Activated T-cell treated with anti-CD3 and anti-CD28 coated beads, Interleukin-2, amount 50 U/mL, for 48 hours (primary cell): ENCODE measurements around the gene PAX4.

Experiments used
- DNase-seq, 2 experiments: peaks; one replicate each; pipeline ENCODE4 v3.0.0-alpha.2; 2020

The PAX4 gene

DNA sequence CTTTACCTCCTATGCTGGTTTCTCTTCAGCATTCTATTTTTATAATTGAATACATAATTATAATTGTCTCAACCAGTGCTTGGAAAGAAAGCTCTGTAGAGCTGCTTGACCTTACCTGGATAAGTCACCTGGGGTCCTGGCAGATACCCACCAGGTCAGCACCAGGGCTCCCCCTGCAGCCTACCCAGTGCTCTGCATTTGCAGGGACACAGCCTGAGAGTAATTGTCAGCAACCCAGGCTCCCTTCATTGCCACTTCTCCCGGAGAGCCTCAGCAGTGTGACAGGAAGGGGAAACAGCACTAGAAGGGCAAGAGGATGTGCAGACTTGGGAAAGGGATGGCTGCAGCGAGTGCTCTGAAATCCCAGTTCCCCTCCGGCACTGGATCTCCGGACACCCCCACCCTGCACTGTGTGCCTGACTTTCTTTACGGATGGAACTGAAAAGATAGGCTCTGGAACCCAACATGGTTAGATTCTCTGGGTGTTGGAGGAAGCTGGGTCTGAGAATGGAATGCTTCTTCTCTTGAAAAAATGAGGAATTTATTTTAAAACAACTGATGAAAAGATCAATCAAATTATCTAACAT, 11.4 kb upstream of the PAX4 start:
- DNase-seq, result peak; percentile 57 to 67

DNA sequence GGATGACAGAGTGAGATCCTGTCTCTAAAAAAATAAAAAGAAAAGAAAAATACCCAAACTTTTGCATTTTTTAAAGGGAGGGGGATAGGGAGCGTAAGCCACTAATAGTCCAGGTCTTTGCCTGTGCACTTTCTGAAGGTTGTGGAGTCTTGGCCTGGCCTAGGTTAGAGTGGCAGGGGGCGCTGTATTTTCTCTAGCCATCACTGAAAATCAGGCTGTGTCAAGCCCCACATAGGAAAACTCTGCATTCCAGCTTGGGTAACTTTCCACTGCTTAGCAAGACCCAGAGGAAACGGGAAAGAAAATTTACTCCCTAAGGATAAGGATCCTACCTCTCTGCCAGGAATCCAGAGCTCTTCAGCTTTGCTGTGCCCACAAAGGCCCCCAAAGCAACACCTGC, 10.5 kb upstream of the PAX4 start:
- DNase-seq, result no peak

DNA sequence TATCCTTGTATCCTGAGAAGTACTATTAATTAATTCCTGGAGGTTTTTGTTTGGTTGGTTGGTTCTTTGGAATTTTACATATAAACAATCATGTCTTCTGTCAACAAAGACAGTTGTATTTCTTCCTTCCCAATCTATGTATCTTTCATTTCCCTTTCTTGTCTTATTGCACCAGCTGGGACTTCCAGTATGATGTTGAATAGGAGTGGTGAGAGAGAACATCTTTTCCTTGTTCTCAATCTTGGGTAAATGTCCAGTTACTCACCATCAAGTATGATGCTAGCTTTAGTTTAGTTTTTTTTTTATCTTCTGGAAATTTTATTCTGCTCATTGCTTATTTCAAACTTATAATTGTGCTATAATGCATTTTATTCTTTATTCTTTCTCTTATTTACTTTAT, 7.4 kb upstream of the PAX4 start:
- DNase-seq, result no peak

DNA sequence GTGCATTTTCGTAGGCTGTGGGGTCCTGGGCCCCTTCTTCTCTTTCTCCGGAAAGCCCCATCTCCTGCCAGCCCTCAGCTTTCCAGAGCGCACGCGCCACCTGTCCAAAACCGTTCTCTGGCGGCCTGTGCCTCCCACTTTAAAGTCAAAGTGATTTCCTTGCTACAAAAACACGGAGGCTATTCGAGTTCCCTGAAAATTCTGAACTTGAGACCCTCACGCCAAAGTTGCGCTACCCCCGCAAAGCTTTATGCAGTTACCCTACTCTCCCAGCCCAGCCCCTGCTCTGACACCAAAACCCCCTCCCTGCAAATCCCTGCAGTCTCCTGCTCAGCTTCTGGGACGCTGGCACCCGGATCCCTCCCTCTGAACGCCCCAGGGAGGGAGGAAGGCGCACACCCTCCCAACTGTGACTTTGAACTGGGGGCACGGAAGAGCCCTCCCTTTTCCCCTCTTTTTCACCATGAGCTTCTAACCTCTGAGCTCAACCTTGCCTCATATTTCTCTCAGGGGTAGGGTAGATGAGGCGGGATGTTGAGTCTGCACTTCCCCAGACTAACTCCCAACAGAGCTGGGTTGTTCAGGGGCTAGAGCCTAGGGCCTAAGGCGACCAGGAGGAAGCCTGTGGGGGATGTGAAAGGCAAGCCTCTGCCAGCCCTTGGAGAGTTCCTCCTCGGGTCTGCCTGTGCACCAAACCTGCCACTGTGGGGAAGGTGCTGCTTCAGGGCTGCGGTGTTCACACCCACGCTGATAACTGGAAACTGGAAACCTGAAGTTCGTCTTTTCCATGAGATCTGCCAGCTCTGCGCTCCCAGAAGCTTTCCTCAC, 2.7 kb upstream of the PAX4 start:
- no peak for DNase-seq

DNA sequence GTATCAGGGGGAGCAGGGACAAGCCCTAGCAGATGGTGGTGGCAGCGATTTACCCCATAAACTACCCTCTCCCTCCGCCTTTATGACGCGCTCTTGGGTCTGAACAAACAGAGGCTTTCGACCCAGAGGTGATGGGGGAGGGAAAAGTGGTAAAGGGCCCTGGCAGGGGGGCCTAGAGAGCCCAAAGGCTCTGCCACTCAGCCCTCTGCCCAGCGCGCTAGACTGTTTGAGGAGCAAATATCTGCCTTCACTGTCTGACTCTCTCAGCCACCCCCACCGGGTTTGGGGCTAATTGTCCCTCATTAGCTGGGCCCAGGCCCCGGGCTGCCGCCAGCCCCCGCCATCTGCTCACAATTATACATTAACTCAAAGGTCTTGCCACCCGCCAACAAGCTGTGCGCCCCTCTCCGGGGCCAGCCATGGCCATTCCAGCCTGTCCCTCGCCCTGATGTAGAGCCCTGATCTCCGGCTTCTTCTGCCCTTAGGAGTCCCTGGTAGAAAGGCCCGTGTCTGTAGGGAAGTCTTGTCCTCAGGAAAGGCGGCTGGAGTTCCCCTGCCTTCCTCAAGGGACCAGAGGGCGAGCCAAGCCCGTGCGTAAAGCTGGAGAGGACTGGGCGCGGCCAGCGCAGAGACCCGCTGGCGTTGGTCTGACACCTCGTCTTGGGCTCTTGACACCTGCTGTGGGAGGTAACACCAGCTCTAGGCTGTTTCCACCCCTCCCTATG, 1.9 kb upstream of the PAX4 start:
- no peak for DNase-seq

DNA sequence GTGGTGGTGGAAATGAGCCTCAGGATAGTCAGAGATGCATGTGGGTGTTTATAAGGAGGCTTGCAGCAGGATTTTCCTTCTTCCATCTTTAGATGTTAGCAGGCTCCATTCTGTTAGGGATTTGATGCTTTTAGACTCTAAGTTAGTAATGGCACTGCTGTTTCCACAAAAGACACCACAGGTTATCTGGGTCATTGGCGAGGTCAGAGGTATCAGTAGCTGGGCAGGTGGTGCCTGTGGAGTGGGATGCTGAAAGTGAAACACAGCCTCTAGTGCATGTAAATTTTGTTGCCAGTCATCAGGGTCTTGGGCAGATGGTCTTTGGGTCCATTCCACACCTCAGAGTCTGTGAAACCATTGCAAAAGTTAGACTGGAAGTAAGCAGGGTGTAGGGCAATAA, 833 bp upstream of the PAX4 start:
- DNase-seq, result no peak

DNA sequence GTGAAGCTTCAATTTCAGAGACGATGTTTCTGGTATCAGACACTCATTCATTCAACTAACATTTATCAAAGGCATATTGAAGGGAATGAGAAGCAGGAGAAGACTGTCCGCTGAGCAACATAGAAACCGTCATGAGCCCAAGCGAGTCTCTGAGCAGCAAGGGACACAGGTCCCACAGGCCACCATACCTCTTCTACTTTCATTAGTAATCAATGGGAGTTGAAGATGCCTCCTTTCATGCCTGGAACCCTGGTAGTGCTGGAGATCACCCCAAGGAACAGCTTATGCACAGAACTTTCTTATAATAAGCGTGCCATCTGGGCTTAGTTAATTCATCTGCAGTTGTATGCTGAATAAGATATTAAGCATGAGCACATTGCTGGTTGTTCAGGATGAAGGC, 1.2 kb downstream of the PAX4 start:
- no peak for DNase-seq

DNA sequence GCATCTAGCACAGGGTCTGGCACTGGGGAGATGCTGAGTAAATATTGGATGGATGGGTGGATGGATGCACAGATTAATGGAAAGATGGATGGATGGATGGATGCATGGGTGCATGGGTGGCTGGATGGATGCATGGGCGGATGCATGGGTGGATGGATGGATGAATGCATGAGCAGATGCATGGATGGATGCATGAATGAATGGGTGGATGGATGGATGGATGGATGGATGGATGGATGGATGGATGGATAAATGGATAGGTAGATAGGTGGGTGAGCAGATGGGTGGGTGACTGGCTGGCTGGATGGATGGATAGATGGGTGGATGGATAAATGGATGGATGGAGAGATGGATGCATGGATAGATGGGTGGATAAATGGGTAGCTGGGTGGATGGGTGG, 5.7 kb downstream of the PAX4 start:
- DNase-seq, result no peak

DNA sequence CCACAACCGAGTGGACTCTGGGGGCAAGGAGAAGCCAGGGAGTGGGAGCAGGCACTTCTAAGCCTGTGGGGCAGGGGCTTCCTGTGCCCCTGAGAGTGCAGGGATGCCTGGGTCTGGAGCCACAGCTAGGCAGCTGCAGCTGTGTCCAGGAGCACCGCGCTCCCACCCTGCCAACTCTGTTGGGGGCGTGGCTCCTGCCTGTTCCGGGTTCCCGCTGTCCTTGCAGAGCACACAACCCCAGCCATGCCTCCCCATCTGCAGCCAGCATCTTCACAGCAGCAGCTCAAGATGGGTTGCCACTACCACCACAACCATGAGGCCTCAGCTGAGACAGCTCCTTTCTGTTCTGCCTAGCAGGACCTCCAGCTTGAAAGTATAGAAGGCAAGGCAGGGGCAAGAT, 8.6 kb downstream of the PAX4 start:
- DNase-seq, result no peak

DNA sequence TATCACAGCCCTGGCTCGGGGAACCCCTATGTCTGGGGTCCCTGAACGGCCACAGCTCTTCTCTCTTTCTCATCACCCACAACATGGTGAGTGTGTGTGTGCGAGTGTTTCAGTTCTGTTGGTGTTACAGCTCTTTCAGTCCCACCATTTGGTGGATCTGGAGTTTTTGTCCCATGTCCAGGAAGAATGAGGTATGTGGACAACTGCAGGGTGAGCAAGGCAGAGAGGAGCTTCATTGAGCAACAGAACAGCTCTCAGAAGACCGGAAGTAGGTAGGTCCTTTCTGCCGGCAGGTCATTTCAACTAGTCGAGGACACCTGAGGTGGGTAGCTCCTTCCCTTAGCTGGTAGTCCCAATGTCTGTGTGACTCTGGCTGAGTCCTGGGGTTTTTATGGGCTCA, 9.5 kb downstream of the PAX4 start:
- no peak for DNase-seq

DNA sequence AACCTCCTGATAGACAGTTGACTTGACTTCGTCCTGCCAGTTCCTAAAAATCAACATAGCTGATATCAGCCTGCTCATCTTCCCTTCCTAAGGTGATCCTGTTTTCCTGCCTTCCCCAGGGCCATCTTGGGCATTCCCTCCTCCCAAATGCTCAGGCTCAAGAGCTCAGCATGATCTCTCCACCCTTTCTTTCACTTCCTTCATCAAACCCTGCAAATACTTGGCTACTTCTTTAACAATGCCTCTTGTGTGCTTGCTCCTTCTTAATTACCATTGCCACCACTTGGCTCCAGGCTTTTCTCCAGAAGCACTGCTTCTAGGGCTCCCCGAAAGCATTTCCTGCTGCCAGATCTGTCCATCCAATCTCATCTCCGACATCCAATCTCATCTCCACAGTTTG, 17.1 kb downstream of the PAX4 start:
- DNase-seq, result no peak

DNA sequence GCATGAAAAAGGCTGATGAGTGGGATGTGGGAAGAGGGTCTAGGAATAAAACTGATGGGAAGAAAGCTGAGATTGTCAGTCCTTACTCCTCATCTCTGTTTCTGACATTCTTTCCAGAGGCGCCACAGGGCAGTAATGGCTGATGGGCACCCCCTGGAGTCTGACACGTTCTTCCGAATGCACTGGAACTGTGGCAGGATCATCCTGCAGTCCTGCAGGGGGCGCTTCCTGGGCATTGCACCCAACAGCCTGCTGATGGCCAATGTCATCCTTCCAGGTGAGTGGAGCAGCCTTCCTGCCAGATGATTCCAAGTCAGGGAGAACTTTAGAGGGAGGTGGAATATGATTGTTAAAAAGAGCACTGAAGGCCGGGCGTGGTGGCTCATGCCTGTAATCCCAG, 19.6 kb downstream of the PAX4 start:
- DNase-seq, result no peak

DNA sequence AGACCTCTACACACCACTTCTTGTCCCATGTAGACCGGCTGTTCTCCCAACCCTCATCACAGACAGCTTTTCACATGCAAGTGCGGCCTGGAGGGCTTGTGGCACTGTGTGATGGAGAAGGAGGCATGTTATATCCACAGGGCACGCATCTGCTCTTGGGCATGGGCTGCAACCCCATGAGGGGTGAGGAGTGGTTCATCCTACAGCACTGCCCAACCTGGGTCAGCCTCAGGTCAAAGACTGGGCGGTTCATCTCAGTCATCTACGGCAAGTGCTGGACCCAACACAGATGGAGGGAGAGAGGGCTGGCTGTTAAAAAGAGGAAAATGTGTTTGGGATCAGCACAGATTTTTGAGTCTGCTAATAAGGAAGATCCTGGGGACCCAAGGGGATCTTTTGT, 22.2 kb downstream of the PAX4 start:
- no peak for DNase-seq

DNA sequence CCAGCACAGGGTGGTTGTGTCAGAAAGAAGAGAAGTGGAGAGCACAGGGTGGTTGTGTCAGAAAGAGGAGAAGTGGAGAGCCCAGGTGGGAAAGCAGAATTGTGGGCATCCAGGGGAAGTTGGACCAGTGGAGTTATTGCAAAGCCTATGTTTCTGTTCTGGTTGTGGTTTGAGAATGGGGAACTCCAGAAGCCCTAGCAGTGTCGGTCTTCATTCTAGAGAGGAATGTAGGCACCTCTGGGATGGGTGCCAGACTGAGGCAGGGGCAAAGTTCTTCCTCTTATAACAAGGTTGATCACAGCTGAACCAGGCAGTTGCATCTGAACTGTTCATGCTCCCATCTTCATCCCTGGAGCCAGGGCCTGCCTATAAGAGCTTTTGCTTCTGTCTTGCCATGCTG, 23.5 kb downstream of the PAX4 start:
- no peak for DNase-seq

DNA sequence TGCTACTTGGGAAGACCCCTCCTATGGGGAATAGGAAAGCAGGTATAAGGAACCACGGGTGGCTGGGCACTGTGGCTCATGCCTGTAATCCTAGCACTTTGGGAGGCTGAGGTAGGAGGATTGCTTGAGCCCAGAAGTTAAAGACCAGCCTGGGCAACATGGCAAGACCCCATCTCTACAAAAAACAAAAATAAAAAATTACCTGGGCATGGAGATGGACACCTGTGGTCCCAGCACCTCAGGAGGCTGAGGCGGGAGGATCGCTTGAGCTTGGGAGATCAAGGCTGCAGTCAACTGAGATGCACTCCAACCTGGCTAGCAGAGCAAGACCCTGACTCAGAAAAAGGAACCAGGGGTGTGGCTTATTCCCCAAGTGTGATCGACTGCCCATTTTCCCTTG, 25.4 kb downstream of the PAX4 start:
- DNase-seq, result no peak

DNA sequence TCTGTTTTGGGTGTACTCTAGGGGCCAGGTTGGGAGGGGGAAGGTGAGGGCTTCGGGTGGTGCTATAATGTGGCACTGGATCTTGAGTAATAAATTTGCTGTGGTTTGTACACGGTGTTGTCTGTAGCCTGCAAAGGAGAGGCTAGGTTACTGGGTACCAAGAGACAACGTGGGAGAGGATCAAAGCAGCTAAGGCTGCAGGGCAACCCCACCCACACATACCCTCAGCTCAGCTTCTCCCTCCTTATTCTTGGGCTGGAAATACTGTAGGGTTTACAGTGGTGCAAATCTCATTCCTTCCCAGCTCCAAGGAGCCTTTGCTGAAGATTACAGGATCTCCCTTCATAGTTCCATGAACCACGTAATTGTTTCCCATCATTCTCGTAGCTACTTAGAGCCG, 26.4 kb downstream of the PAX4 start:
- DNase-seq, result no peak

DNA sequence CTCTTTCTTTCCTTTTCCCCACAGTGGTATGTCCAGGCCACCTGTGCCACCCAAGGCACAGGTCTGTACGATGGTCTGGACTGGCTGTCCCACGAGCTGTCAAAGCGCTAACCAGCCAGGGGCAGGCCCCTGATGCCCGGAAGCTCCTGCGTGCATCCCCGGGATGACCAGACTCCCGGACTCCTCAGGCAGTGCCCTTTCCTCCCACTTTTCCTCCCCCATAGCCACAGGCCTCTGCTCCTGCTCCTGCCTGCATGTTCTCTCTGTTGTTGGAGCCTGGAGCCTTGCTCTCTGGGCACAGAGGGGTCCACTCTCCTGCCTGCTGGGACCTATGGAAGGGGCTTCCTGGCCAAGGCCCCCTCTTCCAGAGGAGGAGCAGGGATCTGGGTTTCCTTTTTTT, 26.8 kb downstream of the PAX4 start:
- no peak for DNase-seq

DNA sequence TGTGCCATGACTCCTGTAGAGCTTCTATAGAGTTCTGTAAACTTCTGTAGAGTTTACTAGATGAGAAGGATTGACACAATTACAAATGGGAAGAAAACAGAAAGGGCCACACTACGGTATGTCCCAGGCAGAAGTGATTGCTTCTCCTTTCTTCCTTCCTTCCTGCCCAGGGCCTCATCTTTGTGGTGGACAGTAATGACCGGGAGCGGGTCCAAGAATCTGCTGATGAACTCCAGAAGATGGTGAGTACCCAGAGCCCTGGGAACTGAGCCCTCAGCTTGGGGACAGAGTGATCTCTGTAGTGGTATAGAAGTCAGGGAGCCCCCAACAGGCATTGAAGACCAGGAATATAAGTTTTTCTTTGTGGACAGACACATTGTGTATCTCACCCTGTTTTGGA, 28.0 kb downstream of the PAX4 start:
- DNase-seq, result no peak

DNA sequence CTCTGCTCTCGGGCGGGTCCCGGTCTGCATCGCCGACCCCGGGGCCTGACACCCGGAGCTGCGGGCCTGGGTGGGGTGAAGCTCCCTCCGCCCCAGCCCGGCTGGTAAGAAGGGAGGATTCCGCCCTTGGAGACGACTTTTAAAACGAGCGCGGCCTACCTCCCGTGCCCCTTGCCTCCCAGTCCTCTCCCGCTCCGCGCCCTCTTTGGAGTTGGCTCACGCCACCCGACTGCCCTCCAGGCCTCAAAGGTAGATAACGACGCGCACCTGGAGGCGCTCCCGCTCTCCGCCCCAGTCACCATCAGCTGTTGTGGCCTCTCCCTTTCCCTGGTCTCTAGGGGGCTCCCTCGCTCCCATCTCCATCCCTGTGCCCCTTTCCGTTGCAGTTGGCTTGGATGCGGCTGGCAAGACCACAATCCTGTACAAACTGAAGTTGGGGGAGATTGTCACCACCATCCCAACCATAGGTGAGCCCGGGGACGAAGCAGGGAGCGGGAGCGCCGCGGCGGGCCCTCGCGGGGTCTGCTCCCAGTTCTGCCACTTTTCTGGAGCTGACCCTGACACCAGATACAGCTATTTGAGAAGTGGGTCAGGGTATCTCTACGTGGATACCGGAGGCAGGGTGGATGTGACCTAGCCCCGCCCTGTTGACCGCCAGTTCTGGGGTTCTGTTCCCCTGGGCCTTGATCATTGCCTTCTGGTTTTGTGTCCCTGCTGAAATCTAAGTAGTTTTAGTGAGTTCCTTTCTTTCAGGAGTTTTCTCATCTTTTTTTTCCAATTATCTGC, 29.1 kb downstream of the PAX4 start:
- DNase-seq, result peak in 1 of 2 experiments; percentile 60

DNA sequence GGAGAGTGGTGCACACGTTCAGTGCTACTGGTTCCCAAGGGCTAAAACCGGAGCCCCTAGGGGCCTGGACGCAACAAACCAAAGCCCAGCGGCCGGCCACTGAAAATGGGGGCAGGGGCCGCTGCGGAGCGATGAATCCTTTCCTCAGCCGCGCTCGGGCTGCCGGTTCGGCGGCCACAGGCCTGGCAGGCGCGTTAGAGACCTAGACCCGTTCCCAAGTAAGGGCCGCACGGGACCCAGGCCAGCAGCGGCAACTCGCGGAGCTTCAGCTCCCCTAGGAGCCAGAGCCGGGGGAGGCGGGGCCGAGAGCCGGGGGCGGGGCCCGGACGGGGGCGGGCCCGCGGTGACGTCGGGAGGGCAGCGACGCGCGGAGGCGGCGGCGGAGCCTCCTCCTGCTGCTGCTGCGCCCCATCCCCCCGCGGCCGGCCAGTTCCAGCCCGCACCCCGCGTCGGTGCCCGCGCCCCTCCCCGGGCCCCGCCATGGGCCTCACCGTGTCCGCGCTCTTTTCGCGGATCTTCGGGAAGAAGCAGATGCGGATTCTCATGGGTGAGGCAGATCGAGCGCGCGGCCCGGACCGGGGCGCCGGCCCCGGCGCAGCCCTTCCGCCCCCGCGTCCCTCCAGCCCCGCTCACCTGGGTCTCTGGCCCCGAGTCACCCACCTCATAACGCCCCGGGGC, 29.8 kb downstream of the PAX4 start, which contains the start of gene ARF5:
Gene ARF5 (plus strand): TSS at position 393 of the 678 bp plus-strand sequence. CDS start 88 bp downstream, at position 481.
- DNase-seq, result peak; percentile 91 to 95

DNA sequence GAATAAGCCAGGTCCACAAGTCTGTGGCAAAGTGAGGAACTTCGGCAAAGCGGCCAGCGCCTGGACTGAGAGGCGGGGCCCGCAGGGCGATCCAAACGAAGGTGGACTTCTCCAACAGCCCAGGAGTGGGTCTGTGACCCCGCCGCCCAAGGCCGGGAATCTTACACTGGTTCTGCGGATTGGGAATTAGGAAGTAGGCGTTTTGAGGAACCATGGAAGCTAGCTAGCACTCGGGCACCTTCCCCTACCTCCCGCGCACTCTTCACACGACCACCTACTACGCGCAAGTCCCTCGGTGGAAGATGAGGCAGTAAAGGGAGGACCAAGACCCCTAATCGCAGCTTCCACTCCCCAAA, 30.3 kb downstream of the PAX4 start:
- no peak for DNase-seq

DNA sequence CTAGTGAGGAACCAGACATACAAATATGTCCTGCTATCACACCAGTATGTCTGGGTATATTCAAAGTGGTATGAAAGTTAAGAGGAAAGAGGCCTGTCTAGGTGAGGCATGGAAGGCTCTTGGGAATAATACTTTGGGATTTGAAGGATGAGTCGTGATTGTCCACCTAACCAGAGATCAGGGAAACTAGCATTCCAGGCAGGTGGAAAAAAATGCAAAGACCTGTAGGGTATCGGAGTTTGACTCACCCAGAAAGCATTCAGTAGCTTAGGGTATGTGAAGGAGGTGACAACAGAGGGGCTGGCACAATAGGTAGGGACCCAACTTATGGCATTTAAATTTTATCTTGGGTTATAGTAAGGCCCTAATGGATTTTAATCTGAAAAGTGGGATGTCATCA, 31.6 kb downstream of the PAX4 start:
- no peak for DNase-seq
